Activated B cell treated with CpG ODN at 0.5 μM for 24 hours (primary cell): ENCODE measurements around the gene RAB4B. TPM values are rescaled to one million over a fixed set of nuclear protein-coding genes. Genes with fewer than 3 reads are reported as not detected.

ENCODE experiments used
- total RNA-seq: library from RNA; stranded (reverse); gene quantifications from 2 replicates; pipeline ENCODE4 v1.2.3, GENCODE V29; 2022

The RAB4B gene
- total RNA-seq, 1 donor from 2014 or later = 98.1 TPM

Other genes with a start within 250 kb of the RAB4B start
- 184 and 213 TPM in 2 replicates for gene SHKBP1, start 201.4 kb upstream of the RAB4B start, total RNA-seq
- gene LTBP4, start 176.9 kb upstream of the RAB4B start, total RNA-seq = 57.2 and 75.1 TPM in 2 replicates
- gene NUMBL, start 87.6 kb upstream of the RAB4B start, total RNA-seq = 4.4 and 11.8 TPM in 2 replicates
- 34.4 and 38.5 TPM in 2 replicates for gene COQ8B, start 61.4 kb upstream of the RAB4B start, total RNA-seq
- 13.0 and 13.3 TPM in 2 replicates for gene ITPKC, start 61.1 kb upstream of the RAB4B start, total RNA-seq
- gene ACTMAP, start 27.8 kb upstream of the RAB4B start, total RNA-seq = 8.5 and 12.7 TPM in 2 replicates
- 138 TPM in 2 replicates for gene SNRPA, start 27.0 kb upstream of the RAB4B start, total RNA-seq
- gene MIA, start 2.7 kb upstream of the RAB4B start, total RNA-seq = 1.1 and 1.4 TPM in 2 replicates
- gene EGLN2, start 20.9 kb downstream of the RAB4B start, total RNA-seq = 136 and 147 TPM in 2 replicates
- not detected in 2 replicates for gene CYP2A6, start 72.2 kb downstream of the RAB4B start, total RNA-seq
- not detected in 2 replicates for gene CYP2A7, start 104.0 kb downstream of the RAB4B start, total RNA-seq
- not detected in 2 replicates for gene CYP2B6, start 213.0 kb downstream of the RAB4B start, total RNA-seq